B cell (primary cell): ENCODE results near the gene STK40. TPM values are rescaled to one million over a fixed set of nuclear protein-coding genes. Genes with fewer than 3 reads are reported as not detected.

Experiments
- ATAC-seq: fragments of 200-7000 bp; cut with Tn5 transposase; one replicate; pipeline ENCODE4 v1.10.0; 2021; ENCODE audit warnings: low read depth, mild to moderate bottlenecking, moderate number of reproducible peaks, moderate library complexity
- CTCF ChIA-PET: fragments of 350-600 bp; sonication (Branson Sonifier 250); formaldehyde crosslinking; loops from one replicate; lab custom pipeline; 2021; ENCODE audit warnings: antibody characterized with exemption, inconsistent platforms; lab: Charles Lee
- POLR2A ChIA-PET: fragments of 350-600 bp; sonication (Branson Sonifier 250); formaldehyde crosslinking; loops from one replicate; lab custom pipeline; 2021; ENCODE audit warnings: antibody characterized with exemption; lab: Charles Lee
- DNase-seq: peaks from one replicate; pipeline ENCODE4 v3.0.0; 2013
- H2AFZ ChIP-seq: 2 replicates; pipeline ENCODE4 v1.6.1; 2012; ENCODE audit warnings: mild to moderate bottlenecking, low read depth, low read length; ENCODE audit not compliant: insufficient read depth, poor library complexity, severe bottlenecking
- H3K27ac ChIP-seq, 2 donors: 1 replicate in 1 of 2; 2 replicates in 1 of 2; pipeline ENCODE4 v1.5.1; 2012 to 2013; ENCODE audit warnings: low read length in 2 of 2, mild to moderate bottlenecking in 2 of 2, moderate library complexity in 1 of 2
- H3K27me3 ChIP-seq, 4 experiments: fragments of 200-600 bp in 1 of 4; sonication (generic) in 1 of 4; replicated peaks in 1 of 4; 1 replicate in 2 of 4; 2 replicates in 2 of 4; pipeline versions ENCODE4 v1.6.1 to v1.7.0; 2013 to 2016; ENCODE audit warnings: low read length in 3 of 4, mild to moderate bottlenecking in 2 of 4, mixed read lengths in 1 of 4, moderate library complexity in 1 of 4; ENCODE audit not compliant: insufficient read depth in 4 of 4, control insufficient read depth in 3 of 4; ENCODE audit errors: control extremely low read depth in 1 of 4
- H3K36me3 ChIP-seq, 2 experiments: replicated peaks in 1 of 2; 1 replicate in 1 of 2; 2 replicates in 1 of 2; pipeline versions ENCODE4 v1.6.1 to v1.7.1; 2013; ENCODE audit warnings: low read length in 1 of 2; ENCODE audit not compliant: insufficient read depth in 2 of 2, control insufficient read depth in 1 of 2; ENCODE audit errors: control extremely low read depth in 1 of 2, extremely low read depth in 1 of 2
- H3K4me1 ChIP-seq, 2 donors: fragments of 200-600 bp in 1 of 2; sonication (generic) in 1 of 2; 1 replicate in 1 of 2; 2 replicates in 1 of 2; pipeline versions ENCODE4 v1.5.1 to v1.6.1; 2013 to 2017; ENCODE audit warnings: low read length in 2 of 2; ENCODE audit not compliant: control insufficient read depth in 2 of 2, insufficient read depth in 2 of 2
- H3K4me2 ChIP-seq: replicated peaks from 2 replicates; pipeline ENCODE3; 2012; ENCODE audit warnings: mild to moderate bottlenecking, low read depth, low read length; ENCODE audit not compliant: poor library complexity, severe bottlenecking
- H3K4me3 ChIP-seq, 5 experiments: fragments of 200-600 bp in 1 of 5; sonication (generic) in 1 of 5; 1 replicate in 3 of 5; 2 replicates in 2 of 5; pipeline versions ENCODE4 v1.5.1 to v1.7.0; 2011 to 2016; ENCODE audit warnings: low read length in 4 of 5, mild to moderate bottlenecking in 4 of 5, low read depth in 2 of 5, control low read depth in 1 of 5, moderate library complexity in 1 of 5; ENCODE audit not compliant: insufficient read depth in 1 of 5; ENCODE audit errors: control extremely low read depth in 1 of 5, extremely low read depth in 1 of 5
- H3K79me2 ChIP-seq: fragments of 200-600 bp; sonication (generic); one replicate; pipeline ENCODE4 v1.6.0; 2016; ENCODE audit warnings: low read length; ENCODE audit not compliant: control insufficient read depth, insufficient read depth
- H3K9ac ChIP-seq: fragments of 200-600 bp; sonication (generic); 2 replicates; pipeline ENCODE4 v1.6.1; 2017; ENCODE audit warnings: mild to moderate bottlenecking, low read length, moderate library complexity
- H3K9me3 ChIP-seq, 3 donors: one replicate each; pipeline versions ENCODE4 v1.6.1 to v1.7.1; 2013; ENCODE audit warnings: low read length in 2 of 3; ENCODE audit not compliant: control insufficient read depth in 2 of 3, insufficient read depth in 1 of 3; ENCODE audit errors: control extremely low read depth in 1 of 3
- H4K20me1 ChIP-seq: 2 replicates; pipeline ENCODE4 v1.6.0; 2012; ENCODE audit warnings: mild to moderate bottlenecking, low read length; ENCODE audit not compliant: insufficient read depth, control insufficient read depth, poor library complexity, severe bottlenecking
- H3K27ac Mint-ChIP-seq: one replicate; pipeline ENCODE4 v1.8.0; 2021; ENCODE audit warnings: mixed read lengths
- H3K27me3 Mint-ChIP-seq: one replicate; pipeline ENCODE4 v1.8.0; 2021; ENCODE audit warnings: mixed read lengths
- H3K4me1 Mint-ChIP-seq: one replicate; pipeline ENCODE4 v1.8.0; 2021; ENCODE audit warnings: mixed read lengths
- H3K4me3 Mint-ChIP-seq: one replicate; pipeline ENCODE4 v1.8.0; 2021; ENCODE audit warnings: mixed read lengths
- H3K9me3 Mint-ChIP-seq: one replicate; pipeline ENCODE4 v1.8.0; 2022; ENCODE audit warnings: mixed read lengths; ENCODE audit not compliant: insufficient read depth
- EZH2 ChIP-seq: IDR thresholded peaks from 2 replicates; pipeline ENCODE4 v1.6.1; 2012; ENCODE audit warnings: borderline replicate concordance, low read depth, mild to moderate bottlenecking, moderate library complexity, low read length; ENCODE audit not compliant: insufficient read depth, poor library complexity, severe bottlenecking
- WGBS: methylation state at CpG from one replicate; pipeline ENCODE4 v1.1.5; 2013; ENCODE audit warnings: missing lambda C conversion rate; ENCODE audit not compliant: insufficient coverage; 5-methylcytosine and 5-hydroxymethylcytosine counted together
- intact Hi-C: fragments of 100-400 bp; cut with micrococcal nuclease; formaldehyde crosslinking; loops from one replicate; pipeline ENCODE4 v1.10.0; 2022
- polyA plus RNA-seq: library from polyadenylated mRNA; depleted of rRNA; stranded (reverse); fragments of >200 nt; gene quantifications from 2 replicates; pipeline ENCODE4 v1.2.3, GENCODE V29; 2012
- total RNA-seq, 2 donors: library from RNA; stranded (reverse); fragments of 120-200 nt in 1 of 2; gene quantifications; 1 replicate in 1 of 2; 2 replicates in 1 of 2; pipeline versions ENCODE4 v1.2.3 to v1.2.4, GENCODE V29; 2013 to 2022
- TF ChIP-seq, protein P1 (sequence below): fragments of 200-600 bp; IDR thresholded peaks from one replicate; pipeline ENCODE4 v1.8.0; 2022; ENCODE audit warnings: antibody characterized with exemption, mild to moderate bottlenecking

The STK40 gene
- total and polyA plus RNA-seq, 2 donors (not counting 1 experiment from before 2014, with no cell fraction given): 53.1 to 69.1 TPM

DNA sequence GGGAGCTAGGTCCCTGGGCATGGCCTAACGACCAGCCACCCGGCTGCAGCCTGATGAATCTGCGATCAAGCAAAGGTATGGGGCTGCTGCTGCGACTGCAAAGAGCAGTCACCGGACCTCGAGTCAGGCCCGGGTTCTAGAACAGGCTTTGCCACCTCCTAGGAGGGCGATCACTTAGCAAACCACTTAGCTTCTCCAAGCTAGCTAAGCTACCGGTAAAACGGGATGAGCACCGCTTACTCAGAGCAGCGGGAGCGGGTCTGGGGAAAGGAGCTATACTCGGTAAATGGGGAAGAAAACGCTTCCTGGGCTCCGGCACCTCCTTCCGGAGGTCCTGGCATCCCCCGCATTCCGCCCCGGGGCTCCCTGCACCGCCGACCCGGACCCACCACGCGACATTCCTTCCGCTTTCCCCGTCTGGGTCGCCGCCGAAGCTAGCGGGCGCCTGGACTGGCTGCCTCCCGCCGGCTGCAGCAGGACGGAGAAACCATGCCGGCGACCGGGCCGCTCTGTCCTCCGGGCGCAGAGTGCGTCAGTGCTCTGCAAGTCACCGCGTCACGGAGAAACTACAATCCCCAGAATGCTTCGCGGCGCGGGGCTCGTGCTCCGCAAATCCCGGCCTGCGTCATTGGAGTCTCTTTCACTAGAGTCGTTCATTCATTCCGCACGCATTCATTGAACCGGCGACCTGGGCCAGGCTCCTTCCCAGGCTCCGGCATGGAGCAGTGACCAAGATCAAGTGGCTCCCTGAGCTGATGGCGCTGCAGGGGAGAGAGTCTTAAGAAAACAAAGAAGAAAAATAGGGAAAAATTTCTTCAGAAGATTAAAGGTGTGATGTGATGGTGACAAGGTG lies 11.9 kb upstream of the STK40 start, which contains the start of gene LSM10:
LSM10 (minus strand) TSS at position 531 of the 853 bp plus-strand sequence. CDS start 3,779 bp downstream, outside the sequence.
- H3K27ac ChIP-seq: peak within 1 kb of the TSS; percentile 78 to 93
- WGBS: under 1% methylated on average over 54 of the region's 60 CpGs
- H3K4me1 ChIP-seq: peaks cover 20 to 47% of the 10 kb centered on the region in 2 donors
- peak within 1 kb of the TSS; percentile 95 for H3K9ac ChIP-seq
- H4K20me1 ChIP-seq: no peaks in the 10 kb centered on the region
- ChIA-PET CTCF (interaction anchor here (0.9 to 7.4 kb wide), 7 partner anchors 11 to 248 kb away, joined by 3 to 52 read pairs (median 6); partner anchors contain the start of gene TRAPPC3), POLR2A (interaction anchor here (0.6 to 4.5 kb wide), 7 partner anchors 10 to 242 kb away, joined by 3 to 34 read pairs (median 4); partner anchors contain the start of genes MAP7D1, MRPS15 and STK40)
- peak; percentile 93 for DNase-seq
- peak; percentile 88 for ATAC-seq
- peak within 1 kb of the TSS; percentile 76 to 99 (median 97) for H3K4me3 ChIP-seq
- Mint-ChIP-seq H3K9me3 (no peaks in the 10 kb centered on the region), H3K4me3 (peak within 1 kb of the TSS; percentile 92), H3K27me3 (no peaks in the 10 kb centered on the region), H3K27ac (peak within 1 kb of the TSS; percentile 94), H3K4me1 (peaks cover 55% of the 10 kb centered on the region)
- peak within 1 kb of the TSS; percentile 78 for H3K4me2 ChIP-seq
- H3K27me3 ChIP-seq: no peaks in the 10 kb centered on the region
- peaks cover 0 to 10% (median 0%) of the 10 kb centered on the region in 3 donors for H3K9me3 ChIP-seq
- H3K36me3 ChIP-seq: peaks cover 0 to 16% of the 10 kb centered on the region in 2 experiments
- peaks cover 77% of the 10 kb centered on the region for H3K79me2 ChIP-seq
- intact Hi-C loops: loop anchor here (1.0 to 5.0 kb wide), 5 partner anchors 11 to 755 kb away; partner anchors contain the start of genes PSMB2, SH3D21 and TRAPPC3
- H2AFZ ChIP-seq: peak within 1 kb of the TSS; percentile 82
- no peak for TF ChIP-seq EZH2
- TF ChIP-seq, protein P1, sequence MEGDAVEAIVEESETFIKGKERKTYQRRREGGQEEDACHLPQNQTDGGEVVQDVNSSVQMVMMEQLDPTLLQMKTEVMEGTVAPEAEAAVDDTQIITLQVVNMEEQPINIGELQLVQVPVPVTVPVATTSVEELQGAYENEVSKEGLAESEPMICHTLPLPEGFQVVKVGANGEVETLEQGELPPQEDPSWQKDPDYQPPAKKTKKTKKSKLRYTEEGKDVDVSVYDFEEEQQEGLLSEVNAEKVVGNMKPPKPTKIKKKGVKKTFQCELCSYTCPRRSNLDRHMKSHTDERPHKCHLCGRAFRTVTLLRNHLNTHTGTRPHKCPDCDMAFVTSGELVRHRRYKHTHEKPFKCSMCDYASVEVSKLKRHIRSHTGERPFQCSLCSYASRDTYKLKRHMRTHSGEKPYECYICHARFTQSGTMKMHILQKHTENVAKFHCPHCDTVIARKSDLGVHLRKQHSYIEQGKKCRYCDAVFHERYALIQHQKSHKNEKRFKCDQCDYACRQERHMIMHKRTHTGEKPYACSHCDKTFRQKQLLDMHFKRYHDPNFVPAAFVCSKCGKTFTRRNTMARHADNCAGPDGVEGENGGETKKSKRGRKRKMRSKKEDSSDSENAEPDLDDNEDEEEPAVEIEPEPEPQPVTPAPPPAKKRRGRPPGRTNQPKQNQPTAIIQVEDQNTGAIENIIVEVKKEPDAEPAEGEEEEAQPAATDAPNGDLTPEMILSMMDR: no peak
